Ascending aorta (tissue), 2 donors: ENCODE results near the gene CASP12. TPM values are rescaled to one million over a fixed set of nuclear protein-coding genes. Genes with fewer than 3 reads are reported as not detected.

Experiments used
- DNase-seq, 2 donors: peaks; one replicate each; pipeline ENCODE4 v3.0.0-alpha.2; 2019; ENCODE audit warnings: low spot score in 2 of 2
- H3K27ac ChIP-seq, 2 donors: fragments of 200-600 bp; sonication (generic); one replicate each; pipeline ENCODE4 v1.5.1; 2016 to 2017; ENCODE audit warnings: mild to moderate bottlenecking in 1 of 2
- H3K27me3 ChIP-seq: fragments of 200-600 bp; sonication (generic); one replicate; pipeline ENCODE4 v1.5.1; 2017
- H3K36me3 ChIP-seq, 2 donors: fragments of 200-600 bp; sonication (generic); one replicate each; pipeline ENCODE4 v1.5.1; 2016
- H3K4me1 ChIP-seq, 2 donors: fragments of 200-600 bp; sonication (generic); one replicate each; pipeline ENCODE4 v1.5.1; 2016 to 2017; ENCODE audit warnings: mild to moderate bottlenecking in 1 of 2
- H3K4me3 ChIP-seq, 2 donors: fragments of 200-600 bp; sonication (generic); one replicate each; pipeline ENCODE4 v1.5.1; 2016 to 2017; ENCODE audit warnings: mild to moderate bottlenecking in 1 of 2
- H3K9me3 ChIP-seq, 2 donors: fragments of 200-600 bp; sonication (generic); one replicate each; pipeline ENCODE4 v1.5.1; 2016
- intact Hi-C: fragments of 100-400 bp; cut with DNase I; formaldehyde crosslinking; loops from one replicate; pipeline ENCODE4 v1.15.1; 2023
- total RNA-seq: library from RNA; depleted of rRNA; stranded (reverse); fragments of >200 nt; gene quantifications from one replicate; pipeline ENCODE4 v1.1.0, GENCODE V29; 2016
- TF ChIP-seq, protein P1 (sequence below), 3 experiments: fragments of 200-600 bp in 2 of 3; fragments of 450-650 bp in 1 of 3; sonication (generic) in 2 of 3; IDR thresholded peaks; one replicate each; pipeline ENCODE4 v1.5.1; 2016 to 2019; ENCODE audit warnings: antibody characterized with exemption in 3 of 3, mild to moderate bottlenecking in 1 of 3, moderate library complexity in 1 of 3

Gene CASP12
- total RNA-seq, 1 donor from 2014 or later, result 5.6 TPM

DNA sequence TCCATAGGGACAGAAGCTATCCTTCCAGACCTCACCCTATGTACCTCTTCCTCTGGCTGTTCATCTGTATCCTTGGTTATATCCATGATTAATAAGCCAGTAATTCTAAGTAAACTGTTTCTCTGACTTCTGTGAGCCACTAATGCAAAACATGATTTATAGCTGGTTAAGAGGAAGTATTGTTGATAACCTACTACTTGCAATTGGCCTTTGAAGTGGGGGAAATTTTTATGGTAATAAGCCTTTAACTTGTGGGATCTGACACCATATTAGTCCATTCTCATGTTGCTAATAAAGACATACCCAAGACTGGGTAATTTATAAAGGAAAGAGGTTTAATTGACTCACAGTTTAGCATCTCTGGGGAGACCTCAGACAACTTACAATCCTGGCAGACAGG, 21.9 kb downstream of the CASP12 start:
- intact Hi-C loops, result no loop called here
- Histone ChIP-seq H3K27ac (no peak overlapping the region), H3K27me3 (no peaks in the 10 kb centered on the region), H3K4me1 (no peaks in the 10 kb centered on the region), H3K4me3 (no peak overlapping the region), H3K36me3 (peaks cover 0 to 4% of the 10 kb centered on the region in 2 donors), H3K9me3 (no peaks in the 10 kb centered on the region)
- no peak for DNase-seq
- TF ChIP-seq, protein P1, sequence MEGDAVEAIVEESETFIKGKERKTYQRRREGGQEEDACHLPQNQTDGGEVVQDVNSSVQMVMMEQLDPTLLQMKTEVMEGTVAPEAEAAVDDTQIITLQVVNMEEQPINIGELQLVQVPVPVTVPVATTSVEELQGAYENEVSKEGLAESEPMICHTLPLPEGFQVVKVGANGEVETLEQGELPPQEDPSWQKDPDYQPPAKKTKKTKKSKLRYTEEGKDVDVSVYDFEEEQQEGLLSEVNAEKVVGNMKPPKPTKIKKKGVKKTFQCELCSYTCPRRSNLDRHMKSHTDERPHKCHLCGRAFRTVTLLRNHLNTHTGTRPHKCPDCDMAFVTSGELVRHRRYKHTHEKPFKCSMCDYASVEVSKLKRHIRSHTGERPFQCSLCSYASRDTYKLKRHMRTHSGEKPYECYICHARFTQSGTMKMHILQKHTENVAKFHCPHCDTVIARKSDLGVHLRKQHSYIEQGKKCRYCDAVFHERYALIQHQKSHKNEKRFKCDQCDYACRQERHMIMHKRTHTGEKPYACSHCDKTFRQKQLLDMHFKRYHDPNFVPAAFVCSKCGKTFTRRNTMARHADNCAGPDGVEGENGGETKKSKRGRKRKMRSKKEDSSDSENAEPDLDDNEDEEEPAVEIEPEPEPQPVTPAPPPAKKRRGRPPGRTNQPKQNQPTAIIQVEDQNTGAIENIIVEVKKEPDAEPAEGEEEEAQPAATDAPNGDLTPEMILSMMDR (IDR thresholded peaks at IDR 0.05), result no peak

DNA sequence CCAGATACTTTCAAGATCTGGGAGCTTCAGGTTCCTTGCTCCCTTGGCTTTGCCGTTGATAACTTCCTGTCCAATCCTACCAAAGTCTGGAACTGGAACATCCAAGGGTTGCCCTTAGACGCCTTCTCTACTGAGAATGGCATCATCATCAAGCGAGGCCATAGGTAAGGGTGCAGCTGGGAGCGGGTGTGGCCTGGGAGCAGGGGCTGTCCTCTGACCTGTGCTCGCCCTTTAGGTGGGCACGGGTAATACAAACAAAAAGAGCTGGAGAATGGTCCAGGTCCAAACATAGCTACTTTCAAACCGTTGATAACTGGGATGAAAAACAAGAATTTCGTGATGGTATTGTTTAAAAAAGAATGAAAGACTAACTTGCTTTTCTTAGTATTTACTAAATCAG, 25.0 kb downstream of the CASP12 start:
- intact Hi-C loops, result no loop called here
- Histone ChIP-seq H3K27me3 (no peaks in the 10 kb centered on the region), H3K4me1 (no peaks in the 10 kb centered on the region), H3K9me3 (no peaks in the 10 kb centered on the region), H3K36me3 (no peaks in the 10 kb centered on the region), H3K27ac (no peak overlapping the region), H3K4me3 (no peak overlapping the region)
- DNase-seq, result no peak
- TF ChIP-seq, protein P1 (IDR thresholded peaks at IDR 0.05), result no peak

DNA sequence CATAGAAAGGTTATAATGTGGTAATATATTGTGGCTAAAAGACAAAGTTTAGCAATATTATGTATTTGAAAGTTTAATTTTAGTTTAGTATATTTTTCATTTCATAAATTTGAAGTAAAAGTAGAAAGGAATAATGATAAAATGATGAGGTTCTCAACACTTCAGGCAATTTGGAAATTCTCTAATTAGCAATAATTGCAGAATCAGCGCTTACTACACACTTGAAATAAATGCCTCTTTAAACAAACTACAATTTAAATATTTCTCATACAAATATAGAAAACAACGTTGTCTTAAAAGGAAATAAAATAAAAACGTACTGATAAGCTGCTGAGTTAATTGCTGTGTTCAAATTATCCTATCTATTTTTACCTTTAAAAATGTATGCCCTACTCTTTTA, 25.9 kb downstream of the CASP12 start:
- TF ChIP-seq, protein P1 (IDR thresholded peaks at IDR 0.05), result no peak
- Histone ChIP-seq H3K27me3 (no peaks in the 10 kb centered on the region), H3K4me1 (no peaks in the 10 kb centered on the region), H3K36me3 (no peaks in the 10 kb centered on the region), H3K27ac (no peak overlapping the region), H3K4me3 (no peak overlapping the region), H3K9me3 (no peaks in the 10 kb centered on the region)
- intact Hi-C loops, result no loop called here
- DNase-seq, result no peak

DNA sequence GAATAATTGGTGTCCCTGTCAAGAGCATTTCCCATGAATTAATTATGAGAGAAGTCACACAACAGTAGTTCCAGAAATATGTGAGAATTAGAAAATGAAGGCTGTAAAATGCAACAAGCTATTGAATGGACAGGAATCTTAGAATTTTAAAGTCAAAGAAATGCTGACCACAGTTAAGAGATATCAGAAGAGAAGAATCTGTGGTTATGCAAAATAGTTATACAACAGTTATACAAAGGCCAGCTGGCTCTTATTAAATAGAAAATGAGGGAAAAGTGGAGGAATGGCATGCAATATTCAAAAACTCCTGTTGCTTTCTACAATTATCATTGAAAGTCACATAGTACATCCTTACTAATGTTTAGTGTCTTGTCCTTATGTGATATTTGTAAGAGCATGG, 27.4 kb downstream of the CASP12 start:
- Histone ChIP-seq H3K4me1 (no peaks in the 10 kb centered on the region), H3K27ac (no peak overlapping the region), H3K36me3 (no peaks in the 10 kb centered on the region), H3K9me3 (no peaks in the 10 kb centered on the region), H3K4me3 (no peak overlapping the region), H3K27me3 (no peaks in the 10 kb centered on the region)
- TF ChIP-seq, protein P1 (IDR thresholded peaks at IDR 0.05), result no peak
- no peak for DNase-seq
- intact Hi-C loops, result no loop called here

DNA sequence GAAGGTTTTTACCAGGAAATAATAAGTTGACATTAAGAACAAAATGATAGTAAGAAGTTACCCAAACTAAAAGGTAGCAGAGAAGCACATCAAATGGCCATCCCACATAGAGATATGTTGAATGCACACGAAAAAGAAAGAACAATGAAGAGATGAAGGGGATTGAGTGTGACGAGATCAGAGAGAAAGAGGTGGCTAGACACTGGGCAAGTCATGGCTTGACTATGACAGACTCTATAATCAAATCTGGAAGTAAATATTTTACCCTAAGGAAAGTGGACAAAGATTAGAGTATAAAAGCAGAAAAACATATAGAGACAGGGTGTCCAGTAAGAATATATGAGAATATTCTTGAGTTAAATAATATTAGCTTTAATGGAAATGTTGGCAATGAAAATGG, 31.4 kb downstream of the CASP12 start:
- no peaks in the 10 kb centered on the region for H3K36me3 ChIP-seq
- no peaks in the 10 kb centered on the region for H3K4me1 ChIP-seq
- H3K9me3 ChIP-seq, result peaks cover 0 to 5% of the 10 kb centered on the region in 2 donors
- H3K27ac ChIP-seq, result no peak overlapping the region
- DNase-seq, result no peak
- H3K27me3 ChIP-seq, result no peaks in the 10 kb centered on the region
- H3K4me3 ChIP-seq, result no peak overlapping the region
- intact Hi-C loops, result no loop called here
- TF ChIP-seq, protein P1 (IDR thresholded peaks at IDR 0.05), result no peak
